SH-SY5Y (cell line): ENCODE data around the gene NLGN4Y.

Source experiments
- GATA2 ChIP-seq: IDR thresholded peaks from 2 replicates; pipeline ENCODE4 v1.6.1; 2011; ENCODE audit warnings: mild to moderate bottlenecking, low read depth, low read length

Gene NLGN4Y

GRCh38 chrY:14871971-14872370 is 347.6 kb downstream of the NLGN4Y start:
- no peak for TF ChIP-seq GATA2
